Neural progenitor cell (in vitro differentiated cells): ENCODE data around the gene ABHD2. TPM values are rescaled to one million over a fixed set of nuclear protein-coding genes. Genes with fewer than 3 reads are reported as not detected.

ENCODE experiments used
- DNase-seq: peaks from one replicate; pipeline ENCODE4 v3.0.0-alpha.2; 2016; ENCODE audit warnings: low spot score
- H2AFZ ChIP-seq: fragments of 200-600 bp; sonication (generic); replicated peaks from 2 replicates; pipeline ENCODE4 v1.6.1; 2016; ENCODE audit warnings: antibody characterized with exemption
- H3F3A ChIP-seq: fragments of 200-600 bp; sonication (generic); 2 replicates; pipeline ENCODE4 v1.6.1; 2016; ENCODE audit warnings: antibody characterized with exemption, low read depth
- H3K27ac ChIP-seq: fragments of 200-600 bp; sonication (generic); 2 replicates; pipeline ENCODE4 v1.5.1; 2016; ENCODE audit warnings: mild to moderate bottlenecking
- H3K27me3 ChIP-seq: fragments of 200-600 bp; sonication (generic); 2 replicates; pipeline ENCODE4 v1.6.1; 2016; ENCODE audit warnings: mild to moderate bottlenecking, moderate library complexity
- H3K36me3 ChIP-seq: fragments of 200-600 bp; sonication (generic); 2 replicates; pipeline ENCODE4 v1.5.1; 2016
- H3K4me1 ChIP-seq: fragments of 200-600 bp; sonication (generic); 2 replicates; pipeline ENCODE4 v1.6.1; 2016; ENCODE audit warnings: mixed run types
- H3K4me2 ChIP-seq: fragments of 200-600 bp; sonication (generic); 2 replicates; pipeline ENCODE4 v1.6.1; 2016
- H3K4me3 ChIP-seq: fragments of 200-600 bp; sonication (generic); 2 replicates; pipeline ENCODE4 v1.5.1; 2016
- H3K79me2 ChIP-seq: fragments of 200-600 bp; sonication (generic); 2 replicates; pipeline ENCODE4 v1.6.1; 2016; ENCODE audit warnings: low read depth
- H3K9ac ChIP-seq: fragments of 200-600 bp; sonication (generic); 2 replicates; pipeline ENCODE4 v1.6.1; 2016
- H3K9me3 ChIP-seq: fragments of 200-600 bp; sonication (generic); 2 replicates; pipeline ENCODE4 v1.5.1; 2016; ENCODE audit warnings: low read depth
- H4K20me1 ChIP-seq: fragments of 200-600 bp; sonication (generic); 2 replicates; pipeline ENCODE4 v1.6.1; 2016; ENCODE audit warnings: low read depth
- H3K27ac Mint-ChIP-seq: 3 replicates; pipeline ENCODE4 v1.8.0; 2021; ENCODE audit warnings: mixed read lengths
- H3K27me3 Mint-ChIP-seq: 2 replicates; pipeline ENCODE4 v1.8.0; 2022; ENCODE audit warnings: low read depth, mild to moderate bottlenecking, inconsistent platforms, moderate library complexity, mixed read lengths; ENCODE audit not compliant: insufficient read depth
- H3K36me3 Mint-ChIP-seq: 3 replicates; pipeline ENCODE4 v1.8.0; 2021; ENCODE audit warnings: mixed read lengths
- H3K4me1 Mint-ChIP-seq: 3 replicates; pipeline ENCODE4 v1.8.0; 2021; ENCODE audit warnings: mixed read lengths
- H3K4me3 Mint-ChIP-seq: 3 replicates; pipeline ENCODE4 v1.8.0; 2021; ENCODE audit warnings: mild to moderate bottlenecking, moderate library complexity, mixed read lengths
- H3K9me3 Mint-ChIP-seq: 3 replicates; pipeline ENCODE4 v1.8.0; 2020; ENCODE audit warnings: mixed read lengths
- CTCF ChIP-seq: fragments of 200-600 bp; sonication (generic); IDR thresholded peaks from 2 replicates; pipeline ENCODE4 v1.5.1; 2017; ENCODE audit warnings: antibody characterized with exemption, mild to moderate bottlenecking
- EZH2 ChIP-seq: fragments of 200-600 bp; sonication (generic); IDR thresholded peaks from 2 replicates; pipeline ENCODE4 v1.6.1; 2017; ENCODE audit warnings: antibody characterized with exemption, mild to moderate bottlenecking, moderate library complexity
- EZH2phosphoT487 ChIP-seq: fragments of 200-600 bp; sonication (generic); IDR thresholded peaks from 2 replicates; pipeline ENCODE4 v1.6.1; 2017; ENCODE audit warnings: antibody characterized with exemption
- total RNA-seq: library from RNA; depleted of rRNA; stranded (reverse); fragments of >200 nt; gene quantifications from 2 replicates; pipeline ENCODE4 v1.2.3, GENCODE V29; 2015; ENCODE audit warnings: low replicate concordance

ABHD2 gene
- total RNA-seq, 1 donor from 2014 or later = 10.9 TPM

GRCh38 chr15:89144491-89144890, 56.2 kb downstream of the ABHD2 start:
- H3K27me3 ChIP-seq = no peaks in the 10 kb centered on the region
- H3K4me1 ChIP-seq = no peaks in the 10 kb centered on the region

GRCh38 chr15:89146366-89146765, 58.1 kb downstream of the ABHD2 start:
- Histone ChIP-seq H3K27ac (no peak overlapping the region), H3K27me3 (no peaks in the 10 kb centered on the region), H2AFZ (no peak overlapping the region), H3K36me3 (no peaks in the 10 kb centered on the region), H3K4me1 (no peaks in the 10 kb centered on the region), H3K4me3 (no peak overlapping the region), H3K9ac (no peak overlapping the region), H3K79me2 (no peaks in the 10 kb centered on the region), H4K20me1 (no peaks in the 10 kb centered on the region), H3K9me3 (no peaks in the 10 kb centered on the region), H3F3A (no peaks in the 10 kb centered on the region), H3K4me2 (no peak overlapping the region)
- Mint-ChIP-seq H3K27me3 (peaks cover 2% of the 10 kb centered on the region), H3K4me3 (no peak overlapping the region), H3K36me3 (no peaks in the 10 kb centered on the region), H3K9me3 (no peaks in the 10 kb centered on the region), H3K4me1 (no peaks in the 10 kb centered on the region), H3K27ac (no peak overlapping the region)
- DNase-seq = no peak
- TF ChIP-seq CTCF = no peak
- no peak for TF ChIP-seq EZH2phosphoT487
- TF ChIP-seq EZH2 = no peak

More at GRCh38 chr15:89144491-89144890, 56.2 kb downstream of the ABHD2 start:
- no peak overlapping the region for H3K9ac ChIP-seq
- H3K79me2 ChIP-seq = no peaks in the 10 kb centered on the region
- no peaks in the 10 kb centered on the region for H3F3A ChIP-seq
- H4K20me1 ChIP-seq = no peaks in the 10 kb centered on the region
- no peak overlapping the region for H3K27ac Mint-ChIP-seq
- H3K4me1 Mint-ChIP-seq = no peaks in the 10 kb centered on the region
- no peaks in the 10 kb centered on the region for H3K9me3 ChIP-seq
- H3K36me3 Mint-ChIP-seq = no peaks in the 10 kb centered on the region
- H3K27me3 Mint-ChIP-seq = peaks cover 2% of the 10 kb centered on the region
- no peak overlapping the region for H3K4me2 ChIP-seq
- no peak overlapping the region for H3K27ac ChIP-seq
- H3K4me3 Mint-ChIP-seq = no peak overlapping the region
- no peaks in the 10 kb centered on the region for H3K9me3 Mint-ChIP-seq
- TF ChIP-seq EZH2phosphoT487 (no peak), EZH2 (no peak), CTCF (no peak)
- H2AFZ ChIP-seq = no peak overlapping the region
- no peaks in the 10 kb centered on the region for H3K36me3 ChIP-seq
- no peak for DNase-seq
- H3K4me3 ChIP-seq = no peak overlapping the region

GRCh38 chr15:89148126-89148525, 59.9 kb downstream of the ABHD2 start:
- Histone ChIP-seq H3K36me3 (no peaks in the 10 kb centered on the region), H4K20me1 (no peaks in the 10 kb centered on the region), H3K4me1 (no peaks in the 10 kb centered on the region), H3K4me2 (no peak overlapping the region), H3K27me3 (no peaks in the 10 kb centered on the region), H3K4me3 (no peak overlapping the region), H2AFZ (no peak overlapping the region), H3K9ac (no peak overlapping the region), H3K27ac (no peak overlapping the region), H3F3A (no peaks in the 10 kb centered on the region), H3K9me3 (no peaks in the 10 kb centered on the region), H3K79me2 (no peaks in the 10 kb centered on the region)
- Mint-ChIP-seq H3K27me3 (peaks cover 2% of the 10 kb centered on the region), H3K36me3 (no peaks in the 10 kb centered on the region), H3K27ac (no peak overlapping the region), H3K9me3 (no peaks in the 10 kb centered on the region), H3K4me3 (no peak overlapping the region), H3K4me1 (no peaks in the 10 kb centered on the region)
- TF ChIP-seq CTCF (no peak), EZH2 (no peak), EZH2phosphoT487 (no peak)
- no peak for DNase-seq
